Coronary artery (tissue), 2 donors: Measurements from ENCODE around the gene ZBTB20.

ENCODE experiments used
- DNase-seq: peaks from one replicate; pipeline ENCODE4 v3.0.0-alpha.2; 2017; ENCODE audit warnings: low spot score
- H3K27ac ChIP-seq, 2 donors: fragments of 200-600 bp; sonication (generic); one replicate each; pipeline ENCODE4 v1.5.1; 2016 to 2019
- H3K4me3 ChIP-seq: fragments of 200-600 bp; sonication (generic); 2 replicates; pipeline ENCODE4 v1.5.1; 2016; ENCODE audit warnings: mild to moderate bottlenecking, moderate library complexity
- CTCF ChIP-seq: fragments of 200-600 bp; sonication (generic); IDR thresholded peaks from one replicate; pipeline ENCODE4 v1.5.1; 2019; ENCODE audit warnings: antibody characterized with exemption

The ZBTB20 gene

GRCh38 chr3:115077501-115078250, 69.4 kb downstream of the ZBTB20 start:
- no peak for DNase-seq
- Histone ChIP-seq H3K27ac (no peak overlapping the region), H3K4me3 (no peak overlapping the region)
- TF ChIP-seq CTCF = no peak

DNA sequence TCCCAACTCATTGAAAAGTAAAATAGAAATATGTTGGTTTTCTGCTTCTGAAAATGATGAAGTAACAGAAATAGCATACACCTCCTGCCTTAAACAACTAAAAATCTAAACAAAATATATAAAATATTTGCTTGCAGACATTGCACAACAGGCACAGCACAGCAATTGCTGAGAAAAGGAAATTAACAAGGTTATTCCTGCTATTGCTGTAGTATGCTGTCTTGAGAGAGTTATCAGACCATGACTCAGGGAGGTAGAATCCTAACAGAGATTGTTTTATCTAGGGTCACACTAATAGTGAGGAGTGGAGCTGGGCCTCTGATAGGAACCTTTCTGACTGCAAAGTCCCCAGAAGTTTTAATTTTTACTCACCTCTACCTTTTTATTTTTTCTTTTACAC, 72.6 kb downstream of the ZBTB20 start:
- Histone ChIP-seq H3K27ac (no peak overlapping the region), H3K4me3 (no peak overlapping the region)
- TF ChIP-seq CTCF = no peak
- no peak for DNase-seq

- no peak for TF ChIP-seq CTCF
Measured at GRCh38 chr3:115072265-115073021, 74.6 kb downstream of the ZBTB20 start.

GRCh38 chr3:115071601-115072000, 75.5 kb downstream of the ZBTB20 start:
- no peak for DNase-seq
- peak overlapping the region; percentile 2 to 62 for H3K27ac ChIP-seq
- peak overlapping the region; percentile 37 for H3K4me3 ChIP-seq
- no peak for TF ChIP-seq CTCF

More at GRCh38 chr3:115072265-115073021, 74.6 kb downstream of the ZBTB20 start:
- H3K27ac ChIP-seq = peak overlapping the region in 1 of 2 donors; percentile 60
- no peak for DNase-seq
- no peak overlapping the region for H3K4me3 ChIP-seq

GRCh38 chr3:115071166-115071565, 75.9 kb downstream of the ZBTB20 start:
- peak overlapping the region; percentile 37 for H3K4me3 ChIP-seq
- no peak for TF ChIP-seq CTCF
- peak overlapping the region; percentile 2 to 62 for H3K27ac ChIP-seq
- DNase-seq = no peak

DNA sequence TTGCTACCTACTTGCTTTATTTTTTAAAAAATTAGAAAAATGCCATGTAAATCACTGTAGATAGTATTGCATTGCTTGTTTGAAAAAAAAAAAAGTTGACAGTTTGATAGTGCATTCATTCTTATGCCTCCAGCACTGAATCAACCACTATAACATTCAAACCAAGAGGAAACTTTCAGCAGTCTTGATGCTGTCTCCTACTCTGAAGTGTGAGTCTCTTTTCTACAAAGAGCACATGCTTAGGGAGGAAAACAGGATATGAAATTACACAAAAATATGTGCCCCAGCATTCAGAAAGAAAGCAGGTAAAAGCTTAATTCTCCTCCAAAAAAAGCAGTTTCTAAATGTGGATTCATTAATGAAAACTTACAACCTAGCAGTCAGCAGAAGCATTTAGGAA, 78.3 kb downstream of the ZBTB20 start:
- no peak overlapping the region for H3K4me3 ChIP-seq
- TF ChIP-seq CTCF = no peak
- H3K27ac ChIP-seq = no peak overlapping the region
- no peak for DNase-seq
